OCI-LY7 (cell line): ENCODE data around the gene VHLL. TPM values are rescaled to one million over a fixed set of nuclear protein-coding genes. Genes with fewer than 3 reads are reported as not detected.

Experiments
- BruUV-seq: library from RNA; stranded (reverse); fragments of 400-500 nt; replicated peaks from 2 replicates; lab custom pipeline; 2021; lab: Mats Ljungman, UMichigan
- CTCF ChIA-PET: fragments of 300-600 bp; sonication (Branson Sonifier 250); formaldehyde crosslinking; loops from one replicate; lab custom pipeline; 2022; ENCODE audit warnings: antibody characterized with exemption; ENCODE audit not compliant: unreplicated experiment; lab: Charles Lee
- POLR2A ChIA-PET: fragments of 300-600 bp; sonication (Branson Sonifier 250); formaldehyde crosslinking; loops from one replicate; lab custom pipeline; 2022; ENCODE audit warnings: antibody characterized with exemption; lab: Charles Lee
- DNase-seq: peaks from one replicate; pipeline ENCODE4 v3.0.0-alpha.2; 2015; ENCODE audit warnings: low spot score
- H2AFZ ChIP-seq: fragments of 200-600 bp; sonication (generic), shearing (Covaris generic); 2 replicates; pipeline ENCODE4 v1.6.1; 2014; ENCODE audit warnings: mild to moderate bottlenecking, antibody characterized with exemption, low read length, moderate library complexity
- H3K27ac ChIP-seq: fragments of 200-600 bp; sonication (generic); 2 replicates; pipeline ENCODE4 v1.5.1; 2014; ENCODE audit warnings: mixed run types, low read depth, mild to moderate bottlenecking, moderate library complexity, low read length, inconsistent platforms; ENCODE audit not compliant: poor library complexity, severe bottlenecking
- H3K36me3 ChIP-seq: fragments of 200-600 bp; sonication (generic); 2 replicates; pipeline ENCODE4 v1.6.1; 2014; ENCODE audit warnings: mild to moderate bottlenecking, antibody characterized with exemption, low read length, moderate library complexity, mixed read lengths; ENCODE audit not compliant: insufficient read depth
- H3K4me1 ChIP-seq: fragments of 200-600 bp; sonication (generic); 2 replicates; pipeline ENCODE4 v1.5.1; 2014; ENCODE audit warnings: mild to moderate bottlenecking, low read length; ENCODE audit not compliant: insufficient read depth, poor library complexity, severe bottlenecking
- H3K4me2 ChIP-seq: fragments of 200-600 bp; sonication (generic); 2 replicates; pipeline ENCODE4 v1.6.1; 2014; ENCODE audit warnings: mild to moderate bottlenecking, low read length
- H3K4me3 ChIP-seq: fragments of 200-600 bp; sonication (generic); 2 replicates; pipeline ENCODE4 v1.5.1; 2014; ENCODE audit warnings: mild to moderate bottlenecking, low read depth, low read length; ENCODE audit not compliant: poor library complexity, severe bottlenecking
- H3K79me2 ChIP-seq: fragments of 200-600 bp; sonication (generic); 2 replicates; pipeline ENCODE4 v1.6.1; 2016; ENCODE audit warnings: low read depth, mild to moderate bottlenecking, low read length, moderate library complexity, mixed read lengths; ENCODE audit not compliant: insufficient read depth
- H3K9me2 ChIP-seq: fragments of 200-600 bp; sonication (generic); 2 replicates; pipeline ENCODE4 v1.6.1; 2016; ENCODE audit warnings: mild to moderate bottlenecking, low read length, mixed read lengths; ENCODE audit not compliant: insufficient read depth
- H3K9me3 ChIP-seq: fragments of 200-600 bp; sonication (generic); 2 replicates; pipeline ENCODE4 v1.6.1; 2014; ENCODE audit warnings: mild to moderate bottlenecking, mixed run types, low read length, mixed read lengths
- H4K20me1 ChIP-seq: fragments of 200-600 bp; sonication (generic); 2 replicates; pipeline ENCODE4 v1.6.1; 2014; ENCODE audit warnings: mild to moderate bottlenecking, antibody characterized with exemption, low read length, moderate library complexity, mixed read lengths; ENCODE audit not compliant: insufficient read depth
- EZH2phosphoT487 ChIP-seq: fragments of 200-600 bp; sonication (generic); IDR thresholded peaks from 2 replicates; pipeline ENCODE4 v1.6.1; 2018; ENCODE audit warnings: low read depth, borderline replicate concordance, mild to moderate bottlenecking, mixed run types, antibody characterized with exemption, low read length, moderate library complexity, mixed read lengths
- intact Hi-C: fragments of 100-400 bp; cut with micrococcal nuclease; formaldehyde crosslinking; loops from one replicate; pipeline ENCODE4 v1.10.0; 2022; ENCODE audit not compliant: unreplicated experiment
- total RNA-seq, 2 experiments: library from RNA; depleted of rRNA in 1 of 2; stranded (reverse); fragments of >200 nt in 1 of 2; shearing (Covaris generic) in 1 of 2; gene quantifications; 2 replicates each; pipeline ENCODE4 v1.2.3, GENCODE V29; 2014 to 2022
- TF ChIP-seq, protein P1 (sequence below): fragments of 200-600 bp; sonication (generic); conservative IDR thresholded peaks from 2 replicates; pipeline ENCODE4 v1.5.1; 2014; ENCODE audit warnings: mild to moderate bottlenecking, antibody characterized with exemption, low read length, moderate library complexity, mixed read lengths

VHLL gene
- total RNA-seq, 2 experiments from 2014 or later, result 0.63 TPM; not detected in 1

DNA sequence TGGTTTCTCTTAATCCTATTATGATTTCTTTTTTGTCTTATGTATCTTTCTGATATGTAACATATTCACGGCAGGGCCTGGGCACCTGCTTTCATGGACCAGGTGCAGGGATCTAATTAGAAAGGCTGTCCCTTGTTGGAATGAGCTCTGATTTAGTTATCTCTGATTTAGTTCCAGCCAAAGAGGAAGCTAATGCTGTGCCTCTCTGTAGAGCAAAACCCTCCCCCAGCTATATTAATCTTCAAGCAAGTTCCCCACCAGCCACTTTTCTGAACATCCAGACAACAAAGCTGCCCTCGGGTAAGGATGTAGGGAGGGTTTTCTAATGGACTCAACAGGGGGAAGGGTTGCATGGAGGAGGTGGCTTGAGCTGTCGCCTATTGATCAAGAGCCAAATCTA, 45.3 kb upstream of the VHLL start:
- H3K4me1 ChIP-seq, result no peaks in the 10 kb centered on the region
- ChIA-PET POLR2A (interaction anchor here (1.1 kb wide), 1 partner anchor 102 kb away, joined by 3 read pairs; no protein-coding TSS in a partner anchor), CTCF (no interaction called here)
- no peaks in the 10 kb centered on the region for H3K9me3 ChIP-seq
- H3K36me3 ChIP-seq, result no peaks in the 10 kb centered on the region
- peaks cover under 1% of the 10 kb centered on the region; the same call in 1 of the 2 replicates for H3K79me2 ChIP-seq
- H3K9me2 ChIP-seq, result no peaks in the 10 kb centered on the region
- H4K20me1 ChIP-seq, result no peaks in the 10 kb centered on the region
- intact Hi-C loops, result no loop called here
- no peak for DNase-seq
- no peak overlapping the region for H3K27ac ChIP-seq
- TF ChIP-seq, protein P1, sequence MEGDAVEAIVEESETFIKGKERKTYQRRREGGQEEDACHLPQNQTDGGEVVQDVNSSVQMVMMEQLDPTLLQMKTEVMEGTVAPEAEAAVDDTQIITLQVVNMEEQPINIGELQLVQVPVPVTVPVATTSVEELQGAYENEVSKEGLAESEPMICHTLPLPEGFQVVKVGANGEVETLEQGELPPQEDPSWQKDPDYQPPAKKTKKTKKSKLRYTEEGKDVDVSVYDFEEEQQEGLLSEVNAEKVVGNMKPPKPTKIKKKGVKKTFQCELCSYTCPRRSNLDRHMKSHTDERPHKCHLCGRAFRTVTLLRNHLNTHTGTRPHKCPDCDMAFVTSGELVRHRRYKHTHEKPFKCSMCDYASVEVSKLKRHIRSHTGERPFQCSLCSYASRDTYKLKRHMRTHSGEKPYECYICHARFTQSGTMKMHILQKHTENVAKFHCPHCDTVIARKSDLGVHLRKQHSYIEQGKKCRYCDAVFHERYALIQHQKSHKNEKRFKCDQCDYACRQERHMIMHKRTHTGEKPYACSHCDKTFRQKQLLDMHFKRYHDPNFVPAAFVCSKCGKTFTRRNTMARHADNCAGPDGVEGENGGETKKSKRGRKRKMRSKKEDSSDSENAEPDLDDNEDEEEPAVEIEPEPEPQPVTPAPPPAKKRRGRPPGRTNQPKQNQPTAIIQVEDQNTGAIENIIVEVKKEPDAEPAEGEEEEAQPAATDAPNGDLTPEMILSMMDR, result no peak
- H2AFZ ChIP-seq, result no peak overlapping the region
- no peak overlapping the region for H3K4me2 ChIP-seq
- no TSS peak for BruUV-seq
- no peak overlapping the region for H3K4me3 ChIP-seq

DNA sequence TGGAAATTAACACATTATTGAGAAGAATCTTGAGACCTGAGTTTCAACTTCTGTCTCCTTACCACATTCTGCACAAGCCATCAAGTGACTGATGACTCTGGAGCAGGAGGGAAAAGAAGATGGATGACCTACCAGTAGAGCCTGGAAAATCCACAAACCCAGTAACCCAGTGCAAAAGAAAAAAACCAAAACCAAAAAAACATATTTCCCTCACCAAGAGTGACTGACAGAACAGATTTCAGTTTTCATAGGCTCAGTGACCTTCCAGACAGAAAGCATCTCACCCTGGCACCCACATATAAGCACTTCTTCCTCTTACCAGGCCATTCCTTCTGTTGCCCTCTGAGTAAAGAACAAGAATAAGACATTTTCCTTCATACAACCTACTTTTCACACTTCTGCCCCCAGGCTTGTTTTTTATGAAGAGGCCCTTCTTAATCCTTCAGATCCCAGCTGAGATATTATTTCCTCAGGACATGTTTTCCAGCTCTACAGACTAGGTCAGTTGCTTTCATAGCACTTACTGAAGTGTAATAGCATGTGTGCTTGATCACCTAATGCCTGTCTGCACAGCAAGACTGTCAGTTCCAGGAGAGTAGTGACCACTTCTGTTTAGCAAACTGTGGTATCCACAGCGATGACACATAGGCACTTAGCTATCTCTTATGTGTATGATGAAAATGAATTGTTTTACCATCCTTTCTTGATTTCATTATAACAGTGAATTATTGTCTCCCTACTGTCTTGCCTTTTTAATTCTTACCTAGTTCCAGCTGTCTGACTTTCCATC, 43.3 kb upstream of the VHLL start:
- no peak overlapping the region for H2AFZ ChIP-seq
- ChIA-PET POLR2A (interaction anchor here (0.7 to 1.0 kb wide), 2 partner anchors 30 to 237 kb away, joined by 3 to 4 read pairs; partner anchors contain the start of gene TTC24), CTCF (no interaction called here)
- no peak overlapping the region for H3K27ac ChIP-seq
- no peak for DNase-seq
- H3K4me2 ChIP-seq, result no peak overlapping the region
- peaks cover under 1% of the 10 kb centered on the region; the same call in 1 of the 2 replicates for H4K20me1 ChIP-seq
- peaks cover 5% of the 10 kb centered on the region for H3K36me3 ChIP-seq
- no TSS peak for BruUV-seq
- H3K4me1 ChIP-seq, result peaks cover 4% of the 10 kb centered on the region
- H3K4me3 ChIP-seq, result no peak overlapping the region
- H3K9me2 ChIP-seq, result no peaks in the 10 kb centered on the region
- peaks cover 11% of the 10 kb centered on the region for H3K79me2 ChIP-seq
- no peak for TF ChIP-seq EZH2phosphoT487
- TF ChIP-seq, protein P1, result no peak
- H3K9me3 ChIP-seq, result no peaks in the 10 kb centered on the region
- intact Hi-C loops, result no loop called here
